Measurements from ENCODE around the gene METRN.
"Not testable (repeated sequence)": the region's sequence is repeated elsewhere in the genome, so short reads cannot be mapped to it uniquely, and the experiment has no call there.

METRN gene

DNA sequence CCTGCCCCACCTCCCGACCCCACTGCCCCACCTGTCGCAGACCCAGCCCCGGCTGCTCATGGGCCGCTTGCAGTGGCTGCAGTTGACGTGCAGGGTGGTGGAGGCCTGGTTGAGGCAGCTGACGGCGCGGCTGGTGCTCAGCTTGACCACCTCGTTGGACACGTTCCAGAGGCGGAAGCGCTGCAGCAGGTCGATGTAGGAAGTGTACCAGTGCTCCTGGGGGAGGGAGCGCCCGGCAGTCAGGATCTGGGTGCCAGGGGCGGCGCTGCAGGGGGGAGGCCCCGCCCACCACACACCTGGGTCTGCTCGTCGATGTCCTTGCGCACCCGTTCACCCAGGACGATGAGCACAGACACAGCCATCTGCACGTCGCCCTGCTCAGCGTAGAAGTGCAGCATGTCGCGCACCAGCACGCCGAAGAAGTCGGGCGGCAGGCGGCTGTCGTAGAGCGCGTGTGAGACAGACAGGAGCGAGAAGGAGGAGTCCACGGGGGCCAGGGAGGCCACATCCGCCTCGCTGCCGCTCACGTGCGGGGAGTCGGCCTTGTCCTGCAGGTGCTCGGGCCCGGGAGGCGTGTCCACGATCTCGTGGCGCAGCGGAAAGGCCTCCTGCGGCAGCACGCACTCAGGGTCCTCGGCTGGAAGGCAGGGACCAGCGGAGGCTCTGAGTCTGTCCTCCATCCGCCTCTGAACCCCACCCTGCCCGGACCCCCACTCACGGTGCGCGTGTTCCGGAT lies 29.8 kb upstream of the METRN start:
- H3K9me3 ChIP-seq (ENCODE audit: control insufficient read depth in 1 of 2, low read length in 2 of 2) = no peaks in the 10 kb centered on the region
- no peaks in the 10 kb centered on the region for H3K27me3 ChIP-seq (ENCODE audit: low read depth, low read length)
- peak overlapping the region in 1 of 2 donors; percentile 82 for H3K4me3 ChIP-seq (ENCODE audit: low read depth in 1 of 2, low read length in 2 of 2)
- peaks cover 14 to 59% of the 10 kb centered on the region in 2 donors for H3K4me1 ChIP-seq (ENCODE audit: control insufficient read depth in 1 of 2, insufficient read depth in 2 of 2, low read length in 2 of 2)
- no peak overlapping the region for H3K27ac ChIP-seq (ENCODE audit: low read length)
- peaks cover 5 to 36% of the 10 kb centered on the region in 2 donors for H3K36me3 ChIP-seq (ENCODE audit: control insufficient read depth in 1 of 2, insufficient read depth in 2 of 2, low read length in 2 of 2)

DNA sequence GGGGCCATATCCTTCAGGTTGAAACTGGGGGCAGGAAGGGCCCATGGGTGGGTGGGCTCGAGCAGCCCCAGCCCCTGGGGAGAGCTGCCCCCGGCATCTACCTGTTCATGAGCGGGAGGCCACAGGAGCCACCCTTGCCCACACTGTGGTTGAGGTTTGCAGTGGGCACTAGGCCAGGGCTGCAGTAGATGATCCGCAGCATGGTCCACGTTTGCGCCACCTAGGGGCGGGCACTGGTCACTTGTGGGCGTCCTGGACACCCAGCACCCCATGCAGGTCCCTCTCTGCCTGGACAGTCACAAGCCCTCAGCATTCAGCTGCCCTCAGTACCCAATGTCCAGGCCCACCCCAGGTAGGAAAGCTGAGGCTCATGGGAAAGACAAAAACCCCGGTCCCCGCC lies 29.0 kb upstream of the METRN start:
- Histone ChIP-seq H3K36me3 (ENCODE audit: control insufficient read depth in 1 of 2, insufficient read depth in 2 of 2, low read length in 2 of 2) (peaks cover 5 to 36% of the 10 kb centered on the region in 2 donors), H3K9me3 (ENCODE audit: control insufficient read depth in 1 of 2, low read length in 2 of 2) (no peaks in the 10 kb centered on the region), H3K4me3 (ENCODE audit: low read depth in 1 of 2, low read length in 2 of 2) (no peak overlapping the region), H3K4me1 (ENCODE audit: control insufficient read depth in 1 of 2, insufficient read depth in 2 of 2, low read length in 2 of 2) (peaks cover 14 to 63% of the 10 kb centered on the region in 2 donors), H3K27me3 (ENCODE audit: low read depth, low read length) (no peaks in the 10 kb centered on the region), H3K27ac (ENCODE audit: low read length) (no peak overlapping the region)

GRCh38 chr16:686459-687260 lies 28.3 kb upstream of the METRN start:
- H3K4me3 ChIP-seq (ENCODE audit: low read depth in 1 of 2, low read length in 2 of 2) = no peak overlapping the region
- peaks cover 5 to 33% of the 10 kb centered on the region in 2 donors for H3K36me3 ChIP-seq (ENCODE audit: control insufficient read depth in 1 of 2, insufficient read depth in 2 of 2, low read length in 2 of 2)
- H3K9me3 ChIP-seq (ENCODE audit: control insufficient read depth in 1 of 2, low read length in 2 of 2) = no peaks in the 10 kb centered on the region
- H3K27me3 ChIP-seq (ENCODE audit: low read depth, low read length) = no peaks in the 10 kb centered on the region
- H3K27ac ChIP-seq (ENCODE audit: low read length) = no peak overlapping the region
- peaks cover 8 to 57% of the 10 kb centered on the region in 2 donors for H3K4me1 ChIP-seq (ENCODE audit: control insufficient read depth in 1 of 2, insufficient read depth in 2 of 2, low read length in 2 of 2)

DNA sequence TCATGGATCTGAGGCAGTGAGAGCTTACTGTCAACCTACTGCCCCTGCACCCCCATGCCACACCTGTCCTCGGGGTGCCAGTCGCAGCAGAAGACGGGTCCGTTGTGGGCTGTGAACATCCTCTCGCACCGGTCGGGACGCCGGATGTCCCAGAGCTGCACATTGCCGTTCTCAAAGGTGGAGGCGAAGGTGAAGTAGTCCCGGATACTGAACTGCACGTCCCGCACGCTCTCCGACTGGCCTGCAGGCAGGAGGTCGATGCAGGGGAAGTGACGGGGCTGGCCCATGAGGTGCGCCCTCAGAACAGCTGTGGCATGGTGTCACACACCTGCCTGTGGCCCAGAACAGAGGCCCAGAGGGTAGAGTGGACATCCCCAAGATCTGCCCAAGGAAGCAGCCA lies 27.4 kb upstream of the METRN start:
- no peak overlapping the region for H3K4me3 ChIP-seq (ENCODE audit: low read depth in 1 of 2, low read length in 2 of 2)
- peaks cover 7 to 49% of the 10 kb centered on the region in 2 donors for H3K4me1 ChIP-seq (ENCODE audit: control insufficient read depth in 1 of 2, insufficient read depth in 2 of 2, low read length in 2 of 2)
- H3K27ac ChIP-seq (ENCODE audit: low read length) = no peak overlapping the region
- no peaks in the 10 kb centered on the region for H3K9me3 ChIP-seq (ENCODE audit: control insufficient read depth in 1 of 2, low read length in 2 of 2)
- peaks cover under 1% of the 10 kb centered on the region for H3K27me3 ChIP-seq (ENCODE audit: low read depth, low read length)
- peaks cover 2 to 24% of the 10 kb centered on the region in 2 donors for H3K36me3 ChIP-seq (ENCODE audit: control insufficient read depth in 1 of 2, insufficient read depth in 2 of 2, low read length in 2 of 2)

- Histone ChIP-seq H3K4me3 (ENCODE audit: low read depth in 1 of 2, low read length in 2 of 2) (peak overlapping the region; percentile 91 to 96), H3K36me3 (ENCODE audit: control insufficient read depth in 1 of 2, insufficient read depth in 2 of 2, low read length in 2 of 2) (peaks cover 0 to 19% of the 10 kb centered on the region in 2 donors), H3K27ac (ENCODE audit: low read length) (peak overlapping the region; percentile 79), H3K27me3 (ENCODE audit: low read depth, low read length) (peaks cover 11% of the 10 kb centered on the region), H3K4me1 (ENCODE audit: control insufficient read depth in 1 of 2, insufficient read depth in 2 of 2, low read length in 2 of 2) (peaks cover 7 to 43% of the 10 kb centered on the region in 2 donors), H3K9me3 (ENCODE audit: control insufficient read depth in 1 of 2, low read length in 2 of 2) (no peaks in the 10 kb centered on the region)
Measured at GRCh38 chr16:689175-689897, 25.6 kb upstream of the METRN start.

DNA sequence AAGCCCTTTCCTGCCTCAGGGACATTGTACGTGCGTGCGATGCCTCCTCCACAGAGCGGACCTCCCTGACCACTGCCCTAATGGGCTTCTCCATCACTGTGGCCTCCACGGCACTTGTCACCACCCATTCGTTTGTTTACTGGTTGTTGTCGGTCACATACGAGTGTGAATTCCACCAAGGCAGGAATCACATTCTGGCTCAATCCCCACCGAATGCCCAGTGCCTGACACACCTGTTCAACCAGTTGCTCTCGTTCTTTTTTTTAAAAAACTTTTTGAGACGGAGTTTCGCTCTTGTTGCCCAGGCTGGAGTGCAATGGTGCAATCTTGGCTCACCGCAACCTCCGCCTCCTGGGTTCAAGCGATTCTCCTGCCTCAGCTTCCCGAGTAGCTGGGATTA lies 23.7 kb upstream of the METRN start:
- peaks cover 0 to 16% of the 10 kb centered on the region in 2 donors for H3K36me3 ChIP-seq (ENCODE audit: control insufficient read depth in 1 of 2, insufficient read depth in 2 of 2, low read length in 2 of 2)
- not testable (repeated sequence) for H3K27ac ChIP-seq (ENCODE audit: low read length); H3K4me3 ChIP-seq (ENCODE audit: low read depth in 1 of 2, low read length in 2 of 2); H3K9me3 ChIP-seq (ENCODE audit: control insufficient read depth in 1 of 2, low read length in 2 of 2)
- peaks cover 22% of the 10 kb centered on the region for H3K27me3 ChIP-seq (ENCODE audit: low read depth, low read length)
- peaks cover 7 to 46% of the 10 kb centered on the region in 2 donors for H3K4me1 ChIP-seq (ENCODE audit: control insufficient read depth in 1 of 2, insufficient read depth in 2 of 2, low read length in 2 of 2)

GRCh38 chr16:692356-693108 lies 22.4 kb upstream of the METRN start:
- H3K27me3 ChIP-seq (ENCODE audit: low read depth, low read length) = peaks cover 22% of the 10 kb centered on the region
- peaks cover 0 to 4% of the 10 kb centered on the region in 2 donors for H3K36me3 ChIP-seq (ENCODE audit: control insufficient read depth in 1 of 2, insufficient read depth in 2 of 2, low read length in 2 of 2)
- no peak overlapping the region for H3K27ac ChIP-seq (ENCODE audit: low read length)
- no peak overlapping the region for H3K4me3 ChIP-seq (ENCODE audit: low read depth in 1 of 2, low read length in 2 of 2)
- peaks cover 7 to 46% of the 10 kb centered on the region in 2 donors for H3K4me1 ChIP-seq (ENCODE audit: control insufficient read depth in 1 of 2, insufficient read depth in 2 of 2, low read length in 2 of 2)
- H3K9me3 ChIP-seq (ENCODE audit: control insufficient read depth in 1 of 2, low read length in 2 of 2) = no peaks in the 10 kb centered on the region

DNA sequence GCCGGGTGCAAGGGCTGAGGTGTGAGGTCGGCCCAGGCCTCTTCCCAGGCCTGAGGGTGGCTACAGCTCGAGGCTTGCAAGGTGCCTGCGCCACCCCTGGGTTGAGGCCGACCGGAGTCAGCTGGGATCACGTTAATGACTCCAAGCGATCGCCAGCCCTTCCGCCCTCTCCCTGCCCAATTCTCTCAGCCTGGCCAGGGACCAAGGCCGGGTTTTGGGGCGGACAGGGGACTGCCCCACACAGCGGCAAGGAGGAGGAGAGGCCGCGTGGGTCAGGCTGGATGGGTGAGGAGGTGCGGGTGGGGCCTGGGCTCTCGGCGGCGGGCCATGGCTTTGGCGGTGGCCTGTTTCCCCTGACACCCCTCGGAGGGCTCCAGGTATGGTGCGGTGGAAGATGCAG lies 21.6 kb upstream of the METRN start:
- H3K36me3 ChIP-seq (ENCODE audit: control insufficient read depth in 1 of 2, insufficient read depth in 2 of 2, low read length in 2 of 2) = no peaks in the 10 kb centered on the region
- H3K4me1 ChIP-seq (ENCODE audit: control insufficient read depth in 1 of 2, insufficient read depth in 2 of 2, low read length in 2 of 2) = peaks cover 7 to 46% of the 10 kb centered on the region in 2 donors
- H3K9me3 ChIP-seq (ENCODE audit: control insufficient read depth in 1 of 2, low read length in 2 of 2) = no peaks in the 10 kb centered on the region
- H3K4me3 ChIP-seq (ENCODE audit: low read depth in 1 of 2, low read length in 2 of 2) = no peak overlapping the region
- H3K27me3 ChIP-seq (ENCODE audit: low read depth, low read length) = peaks cover 22% of the 10 kb centered on the region
- no peak overlapping the region for H3K27ac ChIP-seq (ENCODE audit: low read length)

DNA sequence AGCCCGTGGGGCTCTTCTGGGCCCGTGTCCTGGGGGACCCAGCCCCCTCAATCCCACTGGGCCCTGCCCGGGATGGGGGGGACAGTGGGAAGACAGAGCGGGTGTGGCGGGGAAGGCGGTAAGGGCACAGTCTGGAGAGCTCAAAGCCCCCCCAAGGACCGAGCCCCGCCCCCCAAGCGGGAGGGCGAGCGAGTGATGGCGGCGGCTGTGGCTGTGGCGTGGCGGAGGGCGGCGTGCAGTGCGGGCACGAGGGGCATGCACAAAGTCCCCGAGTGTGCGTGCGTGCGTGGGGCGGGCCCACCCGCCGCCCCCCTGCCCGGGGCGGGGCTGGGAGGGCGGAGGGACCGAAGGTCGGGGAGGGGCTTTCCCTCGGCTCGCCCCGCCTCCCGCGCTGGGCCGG lies 21.2 kb upstream of the METRN start:
- Histone ChIP-seq H3K9me3 (ENCODE audit: control insufficient read depth in 1 of 2, low read length in 2 of 2) (no peaks in the 10 kb centered on the region), H3K27me3 (ENCODE audit: low read depth, low read length) (peaks cover 22% of the 10 kb centered on the region), H3K4me3 (ENCODE audit: low read depth in 1 of 2, low read length in 2 of 2) (no peak overlapping the region)

GRCh38 chr16:694187-694862 lies 20.6 kb upstream of the METRN start:
- H3K27ac ChIP-seq (ENCODE audit: low read length) = no peak overlapping the region
- H3K27me3 ChIP-seq (ENCODE audit: low read depth, low read length) = peaks cover 25% of the 10 kb centered on the region
- H3K4me1 ChIP-seq (ENCODE audit: control insufficient read depth in 1 of 2, insufficient read depth in 2 of 2, low read length in 2 of 2) = peaks cover 5 to 37% of the 10 kb centered on the region in 2 donors
- H3K4me3 ChIP-seq (ENCODE audit: low read depth in 1 of 2, low read length in 2 of 2) = no peak overlapping the region
- H3K9me3 ChIP-seq (ENCODE audit: control insufficient read depth in 1 of 2, low read length in 2 of 2) = no peaks in the 10 kb centered on the region
- H3K36me3 ChIP-seq (ENCODE audit: control insufficient read depth in 1 of 2, insufficient read depth in 2 of 2, low read length in 2 of 2) = no peaks in the 10 kb centered on the region

More for the DNA sequence above, 21.2 kb upstream of the METRN start:
- Histone ChIP-seq H3K36me3 (ENCODE audit: control insufficient read depth in 1 of 2, insufficient read depth in 2 of 2, low read length in 2 of 2) (no peaks in the 10 kb centered on the region), H3K4me1 (ENCODE audit: control insufficient read depth in 1 of 2, insufficient read depth in 2 of 2, low read length in 2 of 2) (peaks cover 7 to 42% of the 10 kb centered on the region in 2 donors), H3K27ac (ENCODE audit: low read length) (no peak overlapping the region)
